ENCODE results near the gene GPR26.

GPR26 gene

GRCh38 chr10:123666318-123667236 lies at the start of gene GPR26:
TSS of gene GPR26 (plus strand) at chr10:123666355. CDS start at chr10:123666408, 53 bp downstream.
- DNase-seq, result no peak

- no peak for DNase-seq
Measured at GRCh38 chr10:123618224-123618623, 47.9 kb upstream of the GPR26 start.

- DNase-seq, result no peak
Measured at GRCh38 chr10:123619067-123619855, 46.9 kb upstream of the GPR26 start.

GRCh38 chr10:123620621-123621020 lies 45.5 kb upstream of the GPR26 start:
- no peak for DNase-seq

GRCh38 chr10:123621492-123621891 lies 44.7 kb upstream of the GPR26 start:
- DNase-seq, result no peak

- no peak for DNase-seq
Measured at GRCh38 chr10:123621916-123622315, 44.2 kb upstream of the GPR26 start.

GRCh38 chr10:123622381-123622780 lies 43.8 kb upstream of the GPR26 start:
- no peak for DNase-seq

- no peak for DNase-seq
Measured at GRCh38 chr10:123624086-123624485, 42.1 kb upstream of the GPR26 start.

GRCh38 chr10:123633106-123633505 lies 33.0 kb upstream of the GPR26 start:
- DNase-seq, result no peak

- DNase-seq, result no peak
Measured at GRCh38 chr10:123633636-123634035, 32.5 kb upstream of the GPR26 start.

GRCh38 chr10:123634221-123634620 lies 31.9 kb upstream of the GPR26 start:
- DNase-seq, result no peak

GRCh38 chr10:123635131-123635530 lies 31.0 kb upstream of the GPR26 start:
- no peak for DNase-seq

GRCh38 chr10:123635745-123636144 lies 30.4 kb upstream of the GPR26 start:
- no peak for DNase-seq

GRCh38 chr10:123636598-123637325 lies 29.4 kb upstream of the GPR26 start:
- DNase-seq, result no peak

- DNase-seq, result no peak
Measured at GRCh38 chr10:123637326-123637880, 28.8 kb upstream of the GPR26 start.

GRCh38 chr10:123639131-123639530 lies 27.0 kb upstream of the GPR26 start:
- DNase-seq, result no peak

GRCh38 chr10:123640016-123640535 lies 26.1 kb upstream of the GPR26 start:
- no peak for DNase-seq

GRCh38 chr10:123642293-123642692 lies 23.9 kb upstream of the GPR26 start:
- no peak for DNase-seq

- DNase-seq, result no peak
Measured at GRCh38 chr10:123642697-123643096, 23.5 kb upstream of the GPR26 start.

GRCh38 chr10:123643315-123643714 lies 22.8 kb upstream of the GPR26 start:
- no peak for DNase-seq

- DNase-seq, result no peak
Measured at GRCh38 chr10:123645016-123645415, 21.1 kb upstream of the GPR26 start.

GRCh38 chr10:123645615-123646014 lies 20.5 kb upstream of the GPR26 start:
- DNase-seq, result no peak

GRCh38 chr10:123648595-123648994 lies 17.6 kb upstream of the GPR26 start:
- DNase-seq, result no peak
